Lung microvascular endothelial cell (primary cell): ENCODE results near the gene PAGE2B. TPM values are rescaled to one million over a fixed set of nuclear protein-coding genes. Genes with fewer than 3 reads are reported as not detected.
A peak's percentile ranks its signal among the peaks of the same experiment; 100 is the strongest.
"Not testable (repeated sequence)": the region's sequence is repeated elsewhere in the genome, so short reads cannot be mapped to it uniquely, and the experiment has no call there.

Experiments
- DNase-seq, 2 donors: peaks; one replicate each; pipeline versions ENCODE4 v3.0.0 to v3.0.0-alpha.2; 2010; ENCODE audit warnings: low read depth in 2 of 2
- total RNA-seq: library from RNA; depleted of rRNA; stranded (reverse); fragments of >200 nt; gene quantifications from 2 replicates; pipeline ENCODE4 v1.2.1, GENCODE V29; 2014

PAGE2B gene, protein sequence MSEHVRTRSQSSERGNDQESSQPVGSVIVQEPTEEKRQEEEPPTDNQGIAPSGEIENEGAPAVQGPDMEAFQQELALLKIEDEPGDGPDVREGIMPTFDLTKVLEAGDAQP
- total RNA-seq, result not detected in 2 replicates

DNA sequence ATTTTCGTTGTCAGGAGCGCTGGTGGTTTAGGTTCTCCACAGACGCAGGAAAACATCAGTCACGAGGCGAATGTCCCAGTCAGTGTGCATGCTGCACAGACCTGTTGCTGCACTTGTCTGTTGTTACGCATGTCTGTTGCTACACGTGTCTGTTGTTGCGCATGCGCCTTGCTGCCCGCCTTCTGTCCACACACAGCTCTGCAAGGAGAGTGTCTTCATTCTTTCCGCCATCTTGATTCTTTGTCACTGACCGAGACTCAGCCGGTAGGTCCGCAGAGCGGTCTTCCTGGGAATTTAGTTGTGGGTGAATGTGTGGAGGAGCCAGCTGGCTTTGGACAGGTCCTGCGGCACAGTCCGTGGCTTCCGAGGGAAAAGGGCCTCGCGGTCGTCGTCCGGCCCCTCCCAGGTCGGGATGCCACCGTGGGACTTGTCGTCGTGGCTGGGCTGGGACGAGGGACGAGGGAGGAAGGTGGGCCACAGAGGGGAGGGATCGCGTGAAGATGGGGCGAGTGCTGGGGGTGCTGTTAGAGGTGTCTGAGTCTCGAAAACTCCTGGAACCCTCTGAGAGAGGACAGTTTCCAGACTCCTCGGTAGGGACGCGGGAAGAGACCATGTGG lies at the start of gene PAGE2B:
Gene PAGE2B (plus strand): TSS at position 180 of the 617 bp plus-strand sequence. CDS start 1,012 bp downstream, outside the sequence.
- no peak for DNase-seq

GRCh38 chrX:55026143-55026542 lies 48.7 kb upstream of the PAGE2B start:
- DNase-seq, result no peak

DNA sequence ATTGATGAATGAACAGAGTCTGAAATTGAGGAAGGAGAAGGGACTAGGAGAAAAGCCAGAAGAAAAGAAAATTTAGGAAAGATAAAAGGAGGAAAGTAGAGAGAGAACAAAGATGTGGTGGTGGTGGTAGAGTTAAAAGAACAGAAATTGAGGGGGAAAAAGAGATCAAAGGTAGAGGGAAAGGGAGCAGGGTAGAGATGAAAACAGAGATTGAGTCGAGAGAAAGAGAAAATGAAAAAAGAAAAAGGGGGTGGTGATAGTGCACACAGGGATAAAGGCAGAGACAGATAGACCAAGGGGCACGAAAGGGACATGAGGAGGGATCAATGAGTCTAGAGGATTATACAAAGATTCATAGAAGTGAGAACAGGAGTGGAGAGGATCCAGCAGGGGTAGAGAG lies 48.0 kb upstream of the PAGE2B start:
- DNase-seq, result no peak

- DNase-seq, result no peak
Observed at GRCh38 chrX:55028040-55028439, 46.8 kb upstream of the PAGE2B start.

GRCh38 chrX:55028611-55029010 lies 46.2 kb upstream of the PAGE2B start:
- DNase-seq, result no peak

- no peak for DNase-seq
Observed at GRCh38 chrX:55029291-55029690, 45.5 kb upstream of the PAGE2B start.

- no peak for DNase-seq
Observed at GRCh38 chrX:55030271-55031205, 44.3 kb upstream of the PAGE2B start, which contains the start of gene ALAS2. Gene ALAS2, minus strand, starts transcription at chrX:55030977. Its CDS starts 4,977 bp downstream, at chrX:55026000.

- DNase-seq, result no peak
Observed at GRCh38 chrX:55033429-55033828, 41.4 kb upstream of the PAGE2B start.

DNA sequence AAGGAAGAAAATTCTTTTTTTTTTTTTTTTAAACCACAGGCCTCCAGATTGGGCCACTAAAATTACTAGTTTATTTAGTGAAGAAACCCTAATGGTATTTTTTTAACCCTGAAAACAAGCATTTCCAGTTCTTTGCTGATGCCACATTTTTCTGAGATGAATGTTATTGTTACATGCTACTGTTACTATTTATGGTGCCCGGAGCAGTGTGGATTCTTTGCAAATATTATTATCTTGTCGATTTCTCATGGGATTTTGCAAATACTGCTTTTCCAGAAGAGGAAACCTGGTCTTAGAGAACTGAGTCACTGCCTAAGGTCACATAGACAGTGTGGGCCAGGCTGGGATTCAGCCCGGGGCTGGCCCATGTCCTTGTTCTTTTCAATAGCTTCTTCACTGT lies 35.4 kb upstream of the PAGE2B start:
- no peak for DNase-seq

DNA sequence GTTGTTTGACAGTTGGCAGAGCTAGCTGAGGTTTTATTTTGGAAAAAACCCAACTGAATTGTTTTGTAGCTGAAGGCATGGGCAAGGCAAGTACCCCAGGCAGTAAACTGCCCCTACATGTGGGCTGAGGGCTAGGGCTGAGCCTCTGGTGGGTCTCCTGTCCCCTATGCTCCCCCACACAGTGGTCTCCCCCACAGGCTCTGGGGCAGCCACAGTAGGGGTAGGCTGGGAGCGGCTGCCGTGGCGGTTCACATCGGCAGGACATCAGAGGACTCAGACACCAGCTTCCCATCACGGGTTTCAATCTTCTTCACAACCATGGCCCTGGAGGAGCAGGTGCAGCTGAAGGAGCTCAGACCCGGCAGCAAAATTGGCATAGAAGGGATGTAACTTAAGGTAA lies 33.3 kb upstream of the PAGE2B start:
- no peak for DNase-seq

- DNase-seq, result not testable (repeated sequence)
Observed at GRCh38 chrX:55050599-55050998, 24.2 kb upstream of the PAGE2B start.

GRCh38 chrX:55056820-55057674 lies 17.8 kb upstream of the PAGE2B start:
- peak; percentile 43 to 70 for DNase-seq

DNA sequence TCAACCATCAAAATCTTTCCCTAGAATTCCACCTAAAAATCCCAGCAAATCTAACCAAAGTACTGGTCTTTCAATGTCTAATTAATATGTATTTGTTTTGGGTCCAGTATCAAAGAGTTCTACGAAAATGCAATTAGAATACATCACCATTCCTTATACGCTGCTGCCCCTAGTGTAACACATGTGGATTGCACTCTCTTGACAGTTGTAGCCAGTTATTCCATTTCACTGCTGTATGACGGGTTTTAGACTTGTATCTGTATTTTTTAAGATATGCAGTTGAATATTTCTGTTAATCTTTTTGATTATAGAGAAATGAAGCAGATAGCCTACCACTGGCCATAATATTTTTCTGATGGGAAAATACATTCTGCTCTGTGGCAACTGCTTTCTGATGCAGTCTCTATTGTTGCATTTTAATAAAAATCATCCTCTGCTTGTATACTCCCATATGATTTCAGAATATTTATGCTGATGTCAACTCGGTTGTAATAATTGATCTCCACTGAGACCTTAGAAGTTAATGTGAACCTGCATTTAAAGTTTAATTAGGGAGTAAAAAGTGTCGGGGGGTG lies 17.1 kb upstream of the PAGE2B start:
- DNase-seq, result peak; percentile 47 to 63

DNA sequence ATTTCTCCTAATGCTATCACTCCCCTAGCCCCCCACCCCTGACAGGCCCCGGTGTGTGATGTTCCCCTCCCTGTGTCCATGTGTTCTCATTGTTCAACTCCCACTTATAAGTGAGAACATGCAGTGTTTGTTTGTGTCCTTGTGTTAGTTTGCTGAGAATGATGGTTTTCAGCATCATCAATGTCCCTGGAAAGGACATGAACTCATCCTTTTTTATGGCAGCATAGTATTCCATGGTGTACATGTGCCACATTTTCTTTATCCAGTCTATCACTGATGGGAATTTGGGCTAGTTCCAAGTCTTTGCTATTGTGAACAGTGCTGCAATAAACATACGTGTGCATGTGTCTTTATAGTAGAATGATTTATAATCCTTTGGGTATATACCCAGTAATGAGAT lies 7.7 kb upstream of the PAGE2B start:
- DNase-seq, result not testable (repeated sequence)

DNA sequence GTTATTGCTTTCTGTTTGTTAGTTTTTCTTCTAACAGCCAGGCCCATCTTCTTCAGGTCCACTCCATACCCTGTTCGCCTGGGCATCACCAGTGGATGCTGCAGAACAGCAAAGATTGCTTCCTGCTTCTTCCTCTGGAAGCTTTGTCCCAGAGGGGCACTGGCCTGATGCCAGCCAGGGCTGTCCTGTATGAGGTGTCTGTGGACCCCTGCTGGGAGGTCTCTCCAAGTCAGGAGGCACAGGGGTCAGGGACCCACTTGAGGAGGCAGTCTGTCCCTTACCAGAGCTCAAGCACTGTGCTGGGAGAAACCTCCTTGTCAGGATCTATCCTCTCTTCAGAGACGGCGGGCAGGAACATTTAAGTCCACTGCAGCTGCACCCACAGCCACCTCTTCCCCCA lies 2.5 kb upstream of the PAGE2B start:
- no peak for DNase-seq

DNA sequence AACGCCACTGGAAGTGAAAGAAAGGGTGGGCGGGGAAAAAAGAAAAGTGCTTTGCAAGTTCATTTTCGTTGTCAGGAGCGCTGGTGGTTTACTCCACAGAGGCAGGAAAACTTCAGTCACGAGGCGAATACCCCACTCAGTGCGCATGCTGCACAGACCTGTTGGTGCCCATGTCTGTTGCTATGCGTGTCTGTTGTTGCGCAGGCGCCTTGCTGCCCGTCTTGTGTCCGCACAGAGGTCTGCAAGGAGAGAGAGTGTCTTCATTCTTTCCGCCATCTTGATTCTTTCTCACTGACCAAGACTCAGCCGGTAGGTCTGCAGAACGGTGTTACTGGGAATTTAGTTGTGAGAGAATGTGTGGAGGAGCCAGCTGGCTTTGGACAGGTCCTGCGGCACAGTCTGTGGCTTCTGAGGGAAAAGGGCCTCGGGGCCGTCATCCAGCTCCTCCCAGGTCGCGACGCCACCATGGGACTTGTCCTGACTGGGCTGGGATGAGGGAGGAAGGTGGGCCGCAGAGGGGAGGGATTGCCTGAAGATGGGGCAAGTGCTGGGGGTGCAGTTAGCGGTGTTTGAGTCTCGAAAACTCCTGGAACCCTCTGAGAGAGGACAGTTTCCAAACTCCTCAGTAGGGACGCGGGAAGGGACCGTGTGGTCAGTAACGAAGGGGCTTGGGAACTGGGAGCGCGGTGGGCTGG lies 14.1 kb downstream of the PAGE2B start, which contains the start of gene PAGE2:
Gene PAGE2 (plus strand): TSS at position 224 of the 695 bp plus-strand sequence. CDS start 1,003 bp downstream, outside the sequence.
- DNase-seq, result no peak

GRCh38 chrX:55098691-55099090 lies 23.9 kb downstream of the PAGE2B start:
- no peak for DNase-seq

GRCh38 chrX:55099162-55099561 lies 24.3 kb downstream of the PAGE2B start:
- no peak for DNase-seq

DNA sequence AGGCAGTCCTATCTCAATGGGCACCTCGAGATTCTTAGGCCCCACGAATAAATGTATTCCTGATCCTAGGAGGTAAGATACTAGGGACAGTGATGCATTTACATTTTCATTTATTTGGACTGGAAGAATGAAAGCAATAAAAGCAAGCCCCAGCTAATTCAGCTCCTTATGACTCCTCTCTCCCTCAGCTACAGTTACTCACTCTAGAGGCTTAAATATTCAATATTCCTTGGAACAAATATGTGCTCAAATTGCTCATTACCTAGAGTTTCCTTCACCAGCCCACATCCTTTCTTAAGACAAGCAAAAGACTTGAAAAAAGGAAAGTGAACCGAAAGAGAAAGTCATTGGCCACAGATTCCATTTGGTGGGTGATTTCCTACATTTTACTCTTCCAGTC lies 27.9 kb downstream of the PAGE2B start:
- DNase-seq, result no peak

GRCh38 chrX:55107262-55107661 lies 32.4 kb downstream of the PAGE2B start:
- no peak for DNase-seq
